Activated CD4-positive, alpha-beta T cell treated with anti-CD3 and anti-CD28 coated beads for 4 hours (primary cell): Measurements from ENCODE around the gene NR3C2.

Experiments used
- DNase-seq, 2 donors: peaks; one replicate each; pipeline ENCODE4 v3.0.0-alpha.2; 2020

NR3C2 gene

GRCh38 chr4:148434075-148434773 is 8.0 kb downstream of the NR3C2 start:
- DNase-seq = no peak

- no peak for DNase-seq
These were observed 10.8 kb downstream of the NR3C2 start for GRCh38 chr4:148431401-148431800.

DNA sequence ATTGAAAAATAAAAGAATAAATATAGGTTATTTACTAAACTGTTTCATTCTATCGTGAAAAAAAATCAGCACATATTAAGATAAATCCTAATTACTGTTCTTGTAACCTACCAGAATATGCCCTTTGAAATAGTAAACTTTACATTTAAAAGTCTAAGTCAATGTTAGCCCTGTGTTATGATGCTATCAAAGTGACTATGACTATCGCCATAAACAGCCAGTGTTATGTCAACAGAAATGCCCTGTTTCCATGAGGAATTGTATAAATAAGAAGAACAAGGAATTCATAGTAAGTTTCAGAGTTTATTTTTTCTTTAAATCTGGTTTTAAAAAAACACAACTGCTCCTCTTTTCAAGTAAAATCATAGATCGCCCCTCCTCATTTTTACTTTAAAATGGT is 11.4 kb downstream of the NR3C2 start:
- DNase-seq = no peak

- no peak for DNase-seq
These were observed 13.0 kb downstream of the NR3C2 start for GRCh38 chr4:148429206-148429605.

GRCh38 chr4:148426643-148427042 is 15.6 kb downstream of the NR3C2 start:
- DNase-seq = no peak

DNA sequence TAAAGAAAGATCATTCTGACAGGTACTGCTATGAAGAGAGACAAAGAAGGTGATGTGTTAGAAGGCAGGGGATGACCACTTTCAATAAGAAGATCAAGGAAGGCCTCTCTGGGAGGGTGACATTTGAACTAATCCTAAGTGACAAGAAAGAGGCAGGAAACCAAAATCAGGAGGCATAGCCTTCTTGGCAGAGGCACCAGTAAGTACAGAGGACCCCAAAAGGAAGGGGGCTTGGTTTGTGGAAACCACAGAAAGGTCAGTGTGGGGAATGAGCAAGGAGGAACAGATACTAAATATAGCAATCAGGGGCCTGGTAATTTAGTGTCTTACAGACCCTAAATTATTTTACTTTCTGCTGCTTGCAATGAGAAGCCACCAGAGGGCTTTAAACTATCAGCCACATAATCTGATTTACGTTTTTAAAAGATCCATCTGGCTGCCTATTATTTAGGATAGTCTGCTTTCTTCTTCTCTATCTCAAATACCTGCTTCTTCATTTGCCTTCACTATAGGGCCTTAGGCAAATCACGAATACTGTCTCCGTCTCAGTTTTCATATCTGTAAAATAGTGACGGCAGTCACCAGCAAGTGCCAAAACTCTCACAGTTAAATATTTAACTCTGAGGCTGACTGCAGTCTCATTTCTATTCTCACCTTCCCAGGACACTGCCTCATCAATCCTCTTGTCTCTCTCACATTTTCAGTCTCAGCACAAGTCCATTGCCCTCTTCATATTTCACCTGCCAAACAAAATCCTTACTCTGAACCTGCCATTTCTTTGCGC is 16.7 kb downstream of the NR3C2 start:
- no peak for DNase-seq

DNA sequence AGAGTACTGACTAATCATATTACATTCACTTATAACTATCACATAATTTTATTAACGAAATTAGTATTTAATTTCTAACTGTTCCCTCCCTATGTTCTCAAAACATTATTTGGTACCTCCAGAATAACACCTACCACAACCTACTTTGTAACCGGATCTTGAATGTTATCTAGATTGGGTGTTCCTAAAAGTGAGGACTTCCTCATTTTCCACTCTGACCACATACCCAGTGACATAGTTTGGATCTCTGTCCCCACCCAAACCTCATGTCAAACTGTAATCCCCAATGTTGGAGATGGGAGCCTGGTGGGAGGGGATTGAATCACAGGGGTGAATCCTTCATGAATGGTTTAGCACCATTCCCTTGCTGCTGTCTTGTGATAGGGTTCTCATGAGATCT is 21.8 kb downstream of the NR3C2 start:
- DNase-seq = no peak

DNA sequence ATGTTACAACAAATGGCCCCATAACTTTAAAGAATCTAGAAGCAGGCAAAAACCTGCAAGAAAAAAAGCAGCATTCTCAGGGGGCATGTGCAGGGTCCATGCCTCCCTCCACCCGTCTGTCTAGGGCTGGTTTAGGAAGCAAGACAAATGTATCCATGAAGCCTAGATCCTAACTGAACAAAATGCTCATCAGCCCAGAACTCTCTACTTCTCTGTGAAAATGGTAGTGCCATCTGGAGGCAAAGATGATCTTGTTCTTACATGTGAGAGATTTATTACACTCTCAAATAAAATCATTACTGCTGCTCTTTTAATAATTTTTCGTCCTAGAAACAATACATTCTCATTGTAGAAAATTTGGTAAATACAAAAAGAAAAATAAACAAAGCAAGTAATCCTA is 26.7 kb downstream of the NR3C2 start:
- DNase-seq = no peak

GRCh38 chr4:148412460-148412994 is 29.7 kb downstream of the NR3C2 start:
- DNase-seq = no peak

- no peak for DNase-seq
These were observed 36.9 kb downstream of the NR3C2 start for GRCh38 chr4:148405161-148405893.

- no peak for DNase-seq
These were observed 43.2 kb downstream of the NR3C2 start for GRCh38 chr4:148398988-148399387.

GRCh38 chr4:148397771-148398170 is 44.4 kb downstream of the NR3C2 start:
- no peak for DNase-seq

GRCh38 chr4:148396986-148397673 is 45.1 kb downstream of the NR3C2 start:
- no peak for DNase-seq

DNA sequence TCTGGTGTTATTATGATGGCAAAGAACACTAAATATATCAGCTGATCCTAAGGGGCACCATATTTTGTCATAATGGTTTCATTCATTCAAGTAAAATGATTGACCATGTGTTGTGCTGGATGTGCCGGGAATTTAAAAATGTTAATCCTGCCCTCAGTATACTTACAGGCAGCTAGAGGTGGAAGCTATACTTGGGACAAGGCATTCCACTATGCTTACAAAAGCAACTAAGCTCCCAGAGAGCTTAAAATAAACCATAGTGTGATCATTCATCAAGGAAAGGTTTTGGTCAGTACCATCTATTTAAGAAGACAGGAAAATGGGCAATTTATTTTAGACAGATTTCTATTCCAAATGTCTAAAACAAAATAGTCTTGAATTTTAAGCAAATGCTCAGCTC is 46.4 kb downstream of the NR3C2 start:
- DNase-seq = no peak

GRCh38 chr4:148391056-148391455 is 51.2 kb downstream of the NR3C2 start:
- DNase-seq = no peak

DNA sequence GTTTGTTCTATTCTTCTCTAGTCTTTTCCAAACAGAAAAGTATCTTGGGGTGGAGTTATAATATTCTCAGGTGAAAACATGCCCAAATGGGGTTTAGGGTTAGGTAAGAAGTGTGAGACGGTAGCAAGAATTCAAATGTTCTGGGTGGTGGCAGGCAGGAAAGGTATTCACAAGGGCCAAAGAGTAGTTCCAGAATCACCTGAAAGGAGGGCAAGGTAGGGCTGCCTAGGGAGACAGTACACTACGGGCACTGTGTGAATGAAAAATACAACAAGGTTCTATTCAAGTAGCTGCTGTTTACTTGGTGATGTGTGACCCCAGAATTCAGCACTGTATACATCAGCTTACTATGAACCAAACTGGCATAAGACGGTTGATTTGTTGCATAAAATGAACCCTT is 51.9 kb downstream of the NR3C2 start:
- DNase-seq = no peak

GRCh38 chr4:148380291-148380690 is 61.9 kb downstream of the NR3C2 start:
- DNase-seq = no peak

- peak; percentile 15 to 17 for DNase-seq
These were observed 66.1 kb downstream of the NR3C2 start for GRCh38 chr4:148376151-148376550.

GRCh38 chr4:148375584-148375983 is 66.6 kb downstream of the NR3C2 start:
- no peak for DNase-seq

GRCh38 chr4:148373093-148373492 is 69.1 kb downstream of the NR3C2 start:
- no peak for DNase-seq

- no peak for DNase-seq
These were observed 72.3 kb downstream of the NR3C2 start for GRCh38 chr4:148369919-148370318.

DNA sequence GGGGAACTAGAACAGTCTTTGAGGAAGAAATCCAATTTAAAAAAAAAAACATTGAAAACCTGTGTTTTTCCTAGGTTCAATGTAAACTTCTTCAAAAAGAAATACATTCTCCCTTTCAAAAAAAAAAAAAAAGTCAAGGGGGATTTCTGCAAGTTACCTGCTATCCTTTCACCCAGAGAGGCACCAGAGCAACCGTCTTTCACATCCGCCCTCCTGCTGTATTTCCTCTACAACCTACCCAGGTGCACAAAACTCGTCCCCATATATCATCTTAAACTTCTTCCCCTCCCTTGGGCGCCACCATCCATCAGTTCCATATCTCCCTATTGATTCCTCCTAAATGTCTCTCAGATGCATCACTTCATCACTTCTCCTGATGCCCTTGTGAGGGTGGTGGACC is 74.5 kb downstream of the NR3C2 start:
- no peak for DNase-seq

- DNase-seq = no peak
These were observed 76.0 kb downstream of the NR3C2 start for GRCh38 chr4:148366251-148366650.
